ENCODE measurements around the gene SPON1. TPM values are rescaled to one million over a fixed set of nuclear protein-coding genes. Genes with fewer than 3 reads are reported as not detected.
"Not testable (repeated sequence)": the region's sequence is repeated elsewhere in the genome, so short reads cannot be mapped to it uniquely, and the experiment has no call there.

SPON1 gene
- total and polyA plus RNA-seq, 2 of the 8 experiments (the other 6 are each of a cell fraction or from before 2014, with no cell fraction given) = 1.5 to 5.4 TPM

- H4K91ac ChIP-seq (replicated peaks; ENCODE audit: insufficient read length, low read length); H3K4me3 ChIP-seq (ENCODE audit: extremely low read depth in 1 of 4, insufficient read depth in 2 of 4, low read depth in 3 of 4, low read length in 4 of 4); H4K5ac ChIP-seq (ENCODE audit: insufficient read length, low read depth, low read length); H3K9ac ChIP-seq (replicated peaks in 1 of 4; ENCODE audit: extremely low read depth in 1 of 4, low read depth in 3 of 4, low read length in 3 of 4); POLR2A ChIA-PET (ENCODE audit: partially characterized antibody); H2BK15ac ChIP-seq (ENCODE audit: low read length); H3K23ac ChIP-seq (ENCODE audit: insufficient read length); H3K27me3 ChIP-seq (replicated peaks in 1 of 4; ENCODE audit: control insufficient read depth in 3 of 4, extremely low read depth in 1 of 4, insufficient read depth in 3 of 4, low read length in 3 of 4); H3K23me2 ChIP-seq (ENCODE audit: low read depth, low read length); H3K79me2 ChIP-seq (ENCODE audit: control insufficient read depth in 1 of 2, insufficient read depth in 2 of 2, low read length in 2 of 2); H2AFZ ChIP-seq (ENCODE audit: low read length); H3K56ac ChIP-seq (replicated peaks; ENCODE audit: insufficient read length, low read depth, low read length); H3K4me2 ChIP-seq (ENCODE audit: insufficient read depth in 1 of 2, low read depth in 2 of 2, low read length in 2 of 2); DNase-seq (ENCODE audit: low read depth in 1 of 2, low spot score in 2 of 2); H2BK12ac ChIP-seq (ENCODE audit: low read depth, low read length); H3K36me3 ChIP-seq (ENCODE audit: control insufficient read depth in 2 of 4, insufficient read depth in 4 of 4, low read length in 3 of 4); H3K9me3 ChIP-seq (ENCODE audit: insufficient read depth in 2 of 2, low read depth in 1 of 2, low read length in 1 of 2); H3K27ac ChIP-seq (ENCODE audit: low read depth, low read length); H3K4me1 ChIP-seq (replicated peaks in 1 of 4; ENCODE audit: control insufficient read depth in 3 of 4, insufficient read depth in 4 of 4, low read length in 3 of 4); H4K8ac ChIP-seq (ENCODE audit: extremely low read depth, insufficient read depth, low read length); H2BK120ac ChIP-seq (replicated peaks; ENCODE audit: low read depth, low read length); FAIRE-seq; H3K4ac ChIP-seq (replicated peaks; ENCODE audit: insufficient read length, low read depth, low read length); H3K14ac ChIP-seq (ENCODE audit: insufficient read length); H2AK5ac ChIP-seq (ENCODE audit: low read depth, low read length); H3K79me1 ChIP-seq (ENCODE audit: low read depth, low read length); H3K18ac ChIP-seq (ENCODE audit: extremely low read depth, low read length); H2BK20ac ChIP-seq (ENCODE audit: low read length); H4K20me1 ChIP-seq (replicated peaks in 1 of 2; ENCODE audit: control insufficient read depth in 1 of 2, insufficient read depth in 2 of 2, low read length in 2 of 2); H2BK5ac ChIP-seq (ENCODE audit: low read depth, low read length): not testable (repeated sequence)
- CTCF ChIA-PET (ENCODE audit: partially characterized antibody) = interaction anchor here (0.7 kb wide), 1 partner anchor 161 kb away, joined by 3 read pairs; no protein-coding TSS in a partner anchor
- 85% methylated on average over 2 of the region's 2 CpGs; no CpG with 5 or more reads in 1 of the 2 experiments for WGBS, 2 experiments (ENCODE audit: extremely low coverage in 1 of 2, insufficient coverage in 1 of 2, insufficient read length in 1 of 2, insufficient replicate concordance in 2 of 2, low coverage in 1 of 2, low lambda C conversion rate in 2 of 2, missing lambda C conversion rate in 1 of 2)
Measured at GRCh38 chr11:14088861-14089260, 126.3 kb downstream of the SPON1 start.
